Mucosa of descending colon (tissue), 3 donors: ENCODE results near the gene C1S. TPM values are rescaled to one million over a fixed set of nuclear protein-coding genes. Genes with fewer than 3 reads are reported as not detected.

Experiments used
- ATAC-seq: fragments of 200-7000 bp; cut with Tn5 transposase; one replicate; pipeline ENCODE4 v1.9.1; 2020; ENCODE audit warnings: mild to moderate bottlenecking, moderate library complexity
- DNase-seq, 3 donors: peaks; one replicate each; pipeline ENCODE4 v3.0.0-alpha.2; 2020
- H3K36me3 ChIP-seq: fragments of 200-600 bp; one replicate; pipeline ENCODE4 v1.8.0; 2021; ENCODE audit warnings: low read depth, mild to moderate bottlenecking
- H3K4me1 ChIP-seq: fragments of 200-600 bp; one replicate; pipeline ENCODE4 v1.8.0; 2021; ENCODE audit warnings: low read depth, mild to moderate bottlenecking
- H3K4me3 ChIP-seq: fragments of 200-600 bp; one replicate; pipeline ENCODE4 v1.8.0; 2021; ENCODE audit warnings: mild to moderate bottlenecking
- H3K9me3 ChIP-seq: fragments of 200-600 bp; one replicate; pipeline ENCODE4 v1.8.0; 2021; ENCODE audit warnings: mild to moderate bottlenecking
- intact Hi-C, 2 donors: fragments of 100-400 bp; cut with DNase I in 1 of 2; cut with micrococcal nuclease in 1 of 2; formaldehyde crosslinking; loops; one replicate each; pipeline versions ENCODE4 v1.11.0 to v1.11.1; 2022; cut with DNase I, micrococcal nuclease
- total RNA-seq, 3 donors: library from RNA; stranded (reverse); fragmentation: NEBNext Ultra II Directional in 2 of 3; extraction: Animal tissue kit (Norgen Biotek cat#: 25700) in 2 of 3; gene quantifications; one replicate each; pipeline versions ENCODE4 v1.2.1 to v1.2.4, GENCODE V29; 2021 to 2023
- TF ChIP-seq, protein P1 (sequence below): fragments of 200-600 bp; IDR thresholded peaks from one replicate; pipeline ENCODE4 v1.8.0; 2022; ENCODE audit warnings: antibody characterized with exemption, mild to moderate bottlenecking
- donor health status: DM: no; HTN: no; CAD: no; lungs with moderate emphysema.
- donor health status: DM: no; HTN: no; CAD: no.
- donor health status: DM: no; HTN: yes; CAD: no.

Gene C1S
- total RNA-seq, 3 donors from 2014 or later = 36.0 to 304 (median 168) TPM

DNA sequence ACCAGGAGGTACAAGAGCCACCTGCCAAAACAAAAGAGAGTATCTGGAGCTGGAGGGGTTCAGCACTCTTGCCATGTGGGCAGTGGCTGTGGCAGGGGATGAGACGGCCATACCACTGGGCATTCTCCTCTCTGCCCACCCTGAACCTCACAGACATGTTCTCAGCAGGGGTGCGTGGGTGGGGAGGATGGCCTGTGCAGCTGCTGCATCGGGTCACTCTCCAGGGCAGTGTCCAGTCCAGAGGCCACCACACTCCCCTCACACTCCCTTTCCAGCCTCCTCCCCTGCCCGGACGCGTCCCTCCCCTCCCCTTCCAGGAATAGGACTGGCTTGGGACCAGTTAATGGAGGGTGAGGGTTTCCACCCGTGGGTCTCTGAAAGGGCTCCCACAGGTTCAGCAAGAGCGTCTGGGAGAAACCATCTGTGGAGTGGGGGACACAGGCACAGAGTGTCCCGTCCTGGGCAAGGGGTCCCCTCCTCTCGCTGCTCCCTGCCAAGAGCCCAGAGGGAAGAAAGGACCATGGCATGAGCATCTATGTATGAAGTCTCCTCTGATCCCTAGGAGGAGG, 31.2 kb downstream of the C1S start:
- intact Hi-C loops = loop anchor here in 1 of 2 donors (10.0 kb wide), 1 partner anchor 177 kb away; the partner anchor contains the start of gene ENO2
- no peaks in the 10 kb centered on the region for H3K9me3 ChIP-seq
- H3K36me3 ChIP-seq = no peaks in the 10 kb centered on the region
- H3K4me1 ChIP-seq = peaks cover 5% of the 10 kb centered on the region
- ATAC-seq (peak; percentile 24), DNase-seq (no peak)
- TF ChIP-seq, protein P1, sequence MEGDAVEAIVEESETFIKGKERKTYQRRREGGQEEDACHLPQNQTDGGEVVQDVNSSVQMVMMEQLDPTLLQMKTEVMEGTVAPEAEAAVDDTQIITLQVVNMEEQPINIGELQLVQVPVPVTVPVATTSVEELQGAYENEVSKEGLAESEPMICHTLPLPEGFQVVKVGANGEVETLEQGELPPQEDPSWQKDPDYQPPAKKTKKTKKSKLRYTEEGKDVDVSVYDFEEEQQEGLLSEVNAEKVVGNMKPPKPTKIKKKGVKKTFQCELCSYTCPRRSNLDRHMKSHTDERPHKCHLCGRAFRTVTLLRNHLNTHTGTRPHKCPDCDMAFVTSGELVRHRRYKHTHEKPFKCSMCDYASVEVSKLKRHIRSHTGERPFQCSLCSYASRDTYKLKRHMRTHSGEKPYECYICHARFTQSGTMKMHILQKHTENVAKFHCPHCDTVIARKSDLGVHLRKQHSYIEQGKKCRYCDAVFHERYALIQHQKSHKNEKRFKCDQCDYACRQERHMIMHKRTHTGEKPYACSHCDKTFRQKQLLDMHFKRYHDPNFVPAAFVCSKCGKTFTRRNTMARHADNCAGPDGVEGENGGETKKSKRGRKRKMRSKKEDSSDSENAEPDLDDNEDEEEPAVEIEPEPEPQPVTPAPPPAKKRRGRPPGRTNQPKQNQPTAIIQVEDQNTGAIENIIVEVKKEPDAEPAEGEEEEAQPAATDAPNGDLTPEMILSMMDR = no peak
- H3K4me3 ChIP-seq = no peak overlapping the region

- TF ChIP-seq, protein P1 = peak; percentile 79
- no peak within 1 kb of the TSS for H3K4me3 ChIP-seq
- no peaks in the 10 kb centered on the region for H3K36me3 ChIP-seq
- DNase-seq (peak; percentile 76 to 80 (median 76)), ATAC-seq (peak; percentile 76)
- H3K4me1 ChIP-seq = peaks cover 5% of the 10 kb centered on the region
- H3K9me3 ChIP-seq = no peaks in the 10 kb centered on the region
- intact Hi-C loops = loop anchor here in 1 of 2 donors (10.0 kb wide), 1 partner anchor 178 kb away; the partner anchor contains the start of gene ENO2
Measured at GRCh38 chr12:7092229-7092985, 31.9 kb downstream of the C1S start, which contains the start of gene C1R. Gene C1R (minus strand): TSS chr12:7092445. CDS start chr12:7092388, 57 bp downstream.

- H3K4me1 ChIP-seq = peaks cover 5% of the 10 kb centered on the region
- no peak overlapping the region for H3K4me3 ChIP-seq
- DNase-seq = no peak
- peak; percentile 3 for ATAC-seq
- intact Hi-C loops = loop anchor here in 1 of 2 donors (10.0 kb wide), 1 partner anchor 178 kb away; the partner anchor contains the start of gene ENO2
- TF ChIP-seq, protein P1 = no peak
- H3K36me3 ChIP-seq = no peaks in the 10 kb centered on the region
- no peaks in the 10 kb centered on the region for H3K9me3 ChIP-seq
Measured at GRCh38 chr12:7092986-7093460, 32.5 kb downstream of the C1S start.

DNA sequence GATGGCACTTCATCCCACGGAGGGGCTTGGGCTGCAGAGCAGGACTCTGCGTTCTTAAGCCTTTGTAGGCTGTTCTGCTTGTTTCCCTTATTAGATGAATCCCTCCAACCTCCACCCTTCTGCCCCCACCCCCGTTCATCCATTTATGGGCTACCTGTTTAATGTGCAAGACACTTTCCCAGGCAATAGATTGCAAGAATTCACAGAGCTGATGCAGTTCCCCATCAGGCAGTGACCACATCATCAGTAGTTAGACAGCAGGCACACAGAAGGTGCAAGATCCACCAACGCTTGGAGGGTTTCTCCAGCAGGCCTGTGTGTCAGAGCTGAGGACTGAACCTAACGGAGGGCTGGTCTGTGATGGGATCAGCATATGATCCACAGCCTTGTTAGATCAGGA, 33.0 kb downstream of the C1S start:
- H3K9me3 ChIP-seq = no peaks in the 10 kb centered on the region
- ATAC-seq (no peak), DNase-seq (no peak)
- intact Hi-C loops = loop anchor here in 1 of 2 donors (10.0 kb wide), 1 partner anchor 179 kb away; the partner anchor contains the start of gene ENO2
- H3K36me3 ChIP-seq = no peaks in the 10 kb centered on the region
- no peak overlapping the region for H3K4me3 ChIP-seq
- TF ChIP-seq, protein P1 = no peak
- peaks cover 5% of the 10 kb centered on the region for H3K4me1 ChIP-seq

DNA sequence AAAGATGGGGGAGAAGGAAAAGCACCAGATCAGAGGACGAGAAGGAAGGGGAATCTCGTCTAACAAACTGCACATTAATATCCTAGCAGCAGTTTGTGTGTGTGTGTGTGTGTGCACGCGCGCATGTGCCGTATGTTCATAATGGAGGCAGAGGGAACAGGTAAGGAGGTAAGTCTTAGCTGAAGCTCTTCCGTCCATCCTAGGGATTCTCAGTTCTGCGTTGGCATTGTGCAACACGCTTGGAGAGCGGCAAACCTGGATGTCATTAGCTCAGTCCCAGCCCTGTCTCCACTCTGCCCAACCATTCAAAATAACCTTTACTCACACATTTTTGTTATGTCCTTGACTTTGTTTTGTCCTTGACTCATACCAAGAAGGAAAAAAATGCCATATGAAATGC, 33.4 kb downstream of the C1S start:
- intact Hi-C loops = loop anchor here in 1 of 2 donors (10.0 kb wide), 1 partner anchor 179 kb away; the partner anchor contains the start of gene ENO2
- Histone ChIP-seq H3K4me3 (no peak overlapping the region), H3K9me3 (no peaks in the 10 kb centered on the region), H3K36me3 (no peaks in the 10 kb centered on the region), H3K4me1 (peaks cover 5% of the 10 kb centered on the region)
- no peak for DNase-seq
- ATAC-seq = no peak
- TF ChIP-seq, protein P1 = no peak
